Measurements from ENCODE around the gene ITGB3.
A peak's percentile ranks its signal among the peaks of the same experiment; 100 is the strongest.

The ITGB3 gene

GRCh38 chr17:47253541-47254402, at the start of gene ITGB3:
Gene ITGB3 (plus strand): TSS chr17:47253827. CDS start chr17:47253862, 35 bp downstream.
- in situ Hi-C loops (cut with HindIII; ENCODE audit: low sequenced_read_pairs) = no loop called here
- DNase-seq (ENCODE audit: low read depth, low spot score) = peak; percentile 54
- peak; percentile 24 for TF ChIP-seq CTCF (IDR thresholded peaks at IDR 0.05; ENCODE audit: low read depth, low read length)
- peak within 1 kb of the TSS; percentile 49 for H3K4me3 ChIP-seq (ENCODE audit: low read depth, low read length)

GRCh38 chr17:47203984-47204721, 49.5 kb upstream of the ITGB3 start:
- DNase-seq (ENCODE audit: low read depth, low spot score) = no peak
- no peak overlapping the region for H3K4me3 ChIP-seq (ENCODE audit: low read depth, low read length)
- TF ChIP-seq CTCF (IDR thresholded peaks at IDR 0.05; ENCODE audit: low read depth, low read length) = no peak
- in situ Hi-C loops (cut with HindIII; ENCODE audit: low sequenced_read_pairs) = no loop called here

- no peak overlapping the region for H3K4me3 ChIP-seq (ENCODE audit: low read depth, low read length)
Observed at GRCh38 chr17:47204722-47205418, 48.8 kb upstream of the ITGB3 start.

GRCh38 chr17:47205419-47205963, 48.1 kb upstream of the ITGB3 start:
- peak; percentile 79 for DNase-seq (ENCODE audit: low read depth, low spot score)
- no peak overlapping the region for H3K4me3 ChIP-seq (ENCODE audit: low read depth, low read length)
- TF ChIP-seq CTCF (IDR thresholded peaks at IDR 0.05; ENCODE audit: low read depth, low read length) = no peak
- in situ Hi-C loops (cut with HindIII; ENCODE audit: low sequenced_read_pairs) = no loop called here

More at GRCh38 chr17:47204722-47205418, 48.8 kb upstream of the ITGB3 start:
- in situ Hi-C loops (cut with HindIII; ENCODE audit: low sequenced_read_pairs) = no loop called here
- no peak for TF ChIP-seq CTCF (IDR thresholded peaks at IDR 0.05; ENCODE audit: low read depth, low read length)
- DNase-seq (ENCODE audit: low read depth, low spot score) = no peak

GRCh38 chr17:47207143-47208067, 46.2 kb upstream of the ITGB3 start:
- TF ChIP-seq CTCF (IDR thresholded peaks at IDR 0.05; ENCODE audit: low read depth, low read length) = no peak
- DNase-seq (ENCODE audit: low read depth, low spot score) = no peak
- in situ Hi-C loops (cut with HindIII; ENCODE audit: low sequenced_read_pairs) = no loop called here
- H3K4me3 ChIP-seq (ENCODE audit: low read depth, low read length) = no peak overlapping the region

Measured in astrocyte of the spinal cord (primary cell).